T-helper 1 cell treated with Interleukin-12 subunit alpha and Interleukin-12 subunit beta and Interleukin-4 antibody, amounts not matched to agents 30 ng/mL and 1 ng/mL, for 36 hours (primary cell): ENCODE data around the gene IQGAP3. TPM values are rescaled to one million over a fixed set of nuclear protein-coding genes. Genes with fewer than 3 reads are reported as not detected.
"Not testable (repeated sequence)": the region's sequence is repeated elsewhere in the genome, so short reads cannot be mapped to it uniquely, and the experiment has no call there.

Source experiments
- intact Hi-C: fragments of 100-400 bp; cut with micrococcal nuclease; formaldehyde crosslinking; loops from one replicate; pipeline ENCODE4 v1.15.1; 2024
- total RNA-seq: library from RNA; stranded (reverse); gene quantifications from 2 replicates; pipeline ENCODE4 v1.2.3, GENCODE V29; 2022

Gene IQGAP3
- total RNA-seq, 1 donor from 2014 or later = 11.6 TPM

GRCh38 chr1:156593661-156593989 lies 21.3 kb upstream of the IQGAP3 start:
- intact Hi-C loops = no loop called here

- intact Hi-C loops = loop anchor here (1.0 kb wide), 1 partner anchor 8 kb away; the partner anchor contains the start of gene GPATCH4
Observed at GRCh38 chr1:156592910-156593660, 20.7 kb upstream of the IQGAP3 start.

GRCh38 chr1:156592158-156592909 lies 20.0 kb upstream of the IQGAP3 start:
- intact Hi-C loops = loop anchor here (1.0 kb wide), 1 partner anchor 9 kb away; the partner anchor contains the start of gene GPATCH4

DNA sequence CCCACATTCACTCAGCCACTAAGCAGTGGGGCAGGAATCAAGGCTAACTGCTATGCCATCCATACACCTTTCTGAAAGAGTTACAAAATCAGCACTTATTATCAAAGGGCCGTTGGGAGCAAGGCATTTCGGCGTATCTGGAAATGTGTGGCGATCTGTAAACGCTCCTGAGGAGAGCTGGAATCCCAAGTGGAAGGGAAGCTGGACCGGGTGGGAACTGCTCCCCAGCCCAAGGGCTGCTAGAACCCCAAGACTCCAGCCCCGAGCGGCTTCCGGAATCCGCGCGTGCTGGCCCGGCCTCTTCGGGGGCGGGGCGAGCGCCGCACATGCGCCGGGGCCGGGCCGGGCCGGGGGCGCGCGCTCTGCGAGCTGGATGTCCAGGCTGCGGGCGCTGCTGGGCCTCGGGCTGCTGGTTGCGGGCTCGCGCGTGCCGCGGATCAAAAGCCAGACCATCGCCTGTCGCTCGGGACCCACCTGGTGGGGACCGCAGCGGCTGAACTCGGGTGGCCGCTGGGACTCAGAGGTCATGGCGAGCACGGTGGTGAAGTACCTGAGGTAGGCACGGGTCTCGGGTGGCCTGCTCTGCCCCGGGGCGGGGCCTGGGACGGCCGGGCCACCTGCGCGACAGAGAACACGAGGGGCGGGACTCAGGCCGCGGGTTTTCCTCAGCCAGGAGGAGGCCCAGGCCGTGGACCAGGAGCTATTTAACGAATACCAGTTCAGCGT lies 19.2 kb upstream of the IQGAP3 start, which contains the start of gene NAXE:
Gene NAXE, plus strand, starts transcription at position 345 of the 726 bp plus-strand sequence. Its CDS starts 29 bp downstream, at position 374.
- intact Hi-C loops = loop anchor here (1.0 kb wide), 1 partner anchor 10 kb away; the partner anchor contains the start of gene GPATCH4

DNA sequence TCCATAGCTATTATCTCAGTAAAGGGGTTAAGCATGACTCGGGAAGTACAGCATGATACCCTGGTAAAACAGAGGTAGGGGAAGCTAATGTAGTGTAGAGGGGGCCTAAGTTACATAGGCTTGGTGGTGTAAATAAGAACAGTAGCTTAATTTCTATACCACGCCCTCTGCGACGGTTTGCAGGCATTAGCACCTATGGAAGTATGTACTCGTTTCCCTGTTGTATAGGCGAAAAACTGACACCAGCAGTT lies 18.7 kb upstream of the IQGAP3 start:
- intact Hi-C loops = no loop called here

DNA sequence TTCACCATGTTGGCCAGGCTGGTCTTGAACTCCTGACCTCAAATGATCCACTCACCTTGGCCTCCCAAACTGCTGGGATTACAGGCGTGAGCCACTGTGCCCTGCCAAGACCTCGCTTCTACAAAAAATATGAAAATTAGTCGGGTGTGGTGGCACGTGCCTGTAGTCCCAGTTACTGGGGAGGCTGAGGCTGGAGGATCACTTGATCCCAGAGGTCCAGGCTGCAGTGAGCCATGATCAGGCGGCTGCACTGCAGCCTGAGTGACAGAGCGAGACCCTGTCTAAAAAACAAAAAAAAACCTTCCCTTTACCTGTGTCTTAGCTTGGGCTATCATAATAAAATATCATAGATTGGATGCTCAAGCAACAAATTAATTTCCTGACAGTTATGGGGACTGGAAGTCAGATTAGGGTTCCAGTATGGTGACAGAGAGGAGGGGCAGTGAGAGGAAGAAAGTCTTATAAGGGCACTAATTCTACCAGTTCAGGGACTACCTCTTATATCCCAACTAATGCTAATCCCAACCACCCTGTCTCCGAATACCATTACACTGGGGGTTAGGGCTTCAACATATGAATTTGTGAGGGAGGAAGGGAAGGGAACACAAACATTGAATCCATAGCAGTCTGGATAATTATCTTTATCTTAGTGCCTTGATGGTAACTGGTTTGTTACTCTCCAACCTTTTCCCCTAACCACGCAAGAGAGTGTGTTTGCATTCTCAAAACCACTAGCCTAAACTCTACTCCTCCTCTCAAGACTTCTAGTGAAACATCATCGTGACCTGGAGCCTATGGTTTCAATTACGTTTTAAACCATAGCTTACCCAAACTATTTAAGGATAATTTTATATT lies 18.2 kb upstream of the IQGAP3 start:
- intact Hi-C loops = no loop called here

DNA sequence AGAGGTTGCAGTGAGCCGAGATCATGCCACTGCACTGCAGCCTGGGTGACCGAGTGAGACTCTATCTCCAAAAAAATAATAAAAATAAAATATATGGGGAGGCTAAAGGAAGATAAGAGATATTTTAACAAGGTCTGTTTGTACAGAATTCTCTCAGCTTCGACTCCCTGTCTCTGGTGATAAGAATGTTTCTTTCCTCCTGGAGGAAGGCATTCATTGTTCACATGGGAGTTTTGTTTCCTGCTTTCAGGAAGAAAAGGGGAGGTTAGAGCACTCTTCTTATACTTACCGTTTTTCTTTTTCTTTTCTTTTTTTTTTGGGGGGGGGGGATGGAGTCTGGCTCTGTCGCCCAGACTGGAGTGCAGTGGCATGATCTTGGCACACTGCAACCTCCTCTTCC lies 17.2 kb upstream of the IQGAP3 start:
- intact Hi-C loops = no loop called here

GRCh38 chr1:156587927-156588326 lies 15.6 kb upstream of the IQGAP3 start:
- intact Hi-C loops = not testable (repeated sequence)

GRCh38 chr1:156586892-156587477 lies 14.6 kb upstream of the IQGAP3 start:
- intact Hi-C loops = no loop called here

DNA sequence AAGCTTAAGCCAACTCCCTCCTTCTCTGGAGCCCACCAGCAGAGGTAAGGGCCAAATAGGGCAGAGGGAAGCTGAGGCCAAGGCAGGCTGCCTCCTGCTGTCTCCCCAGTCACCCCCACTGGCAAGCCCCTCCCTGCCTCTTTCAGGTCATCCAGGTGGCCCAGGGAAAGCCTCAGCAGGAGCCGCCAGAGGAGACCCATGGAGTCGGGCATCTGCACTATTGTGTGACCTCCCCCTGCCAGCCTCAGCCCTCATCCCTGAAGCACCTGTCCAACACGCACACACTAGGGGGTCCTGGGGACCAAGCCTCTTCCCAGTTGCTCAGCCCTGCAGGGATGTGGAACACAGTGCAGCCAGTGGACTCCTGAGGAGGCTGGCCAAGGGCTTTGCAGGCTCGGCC lies 14.0 kb upstream of the IQGAP3 start:
- intact Hi-C loops = no loop called here

DNA sequence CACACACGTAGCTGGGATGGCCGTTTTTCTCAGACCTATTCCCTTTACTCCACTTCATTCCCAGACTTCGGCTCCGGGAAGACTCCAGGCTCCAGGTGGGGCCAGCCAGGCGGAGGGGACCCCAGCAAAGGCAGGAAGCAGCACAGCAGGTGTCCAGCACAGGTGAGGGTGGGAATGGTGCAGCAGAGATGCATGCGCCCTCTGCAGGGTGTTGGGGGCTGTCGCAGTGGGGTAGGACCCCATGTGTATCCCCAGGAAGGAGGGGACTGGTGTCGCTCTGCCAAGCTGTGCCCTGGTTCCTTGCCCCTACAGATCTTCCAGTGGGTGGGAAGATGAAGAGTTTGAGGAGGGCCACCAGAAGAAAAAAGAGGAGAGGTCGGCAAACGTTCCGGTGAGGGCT lies 12.4 kb upstream of the IQGAP3 start:
- intact Hi-C loops = loop anchor here (1.0 to 2.0 kb wide), 4 partner anchors 16 to 105 kb away; partner anchors contain the start of genes GPATCH4 and MEF2D

- intact Hi-C loops = loop anchor here (1.0 to 2.0 kb wide), 4 partner anchors 17 to 104 kb away; partner anchors contain the start of genes GPATCH4 and MEF2D
Observed at GRCh38 chr1:156583821-156584622, 11.7 kb upstream of the IQGAP3 start.

GRCh38 chr1:156582388-156583017 lies 10.1 kb upstream of the IQGAP3 start:
- intact Hi-C loops = no loop called here

DNA sequence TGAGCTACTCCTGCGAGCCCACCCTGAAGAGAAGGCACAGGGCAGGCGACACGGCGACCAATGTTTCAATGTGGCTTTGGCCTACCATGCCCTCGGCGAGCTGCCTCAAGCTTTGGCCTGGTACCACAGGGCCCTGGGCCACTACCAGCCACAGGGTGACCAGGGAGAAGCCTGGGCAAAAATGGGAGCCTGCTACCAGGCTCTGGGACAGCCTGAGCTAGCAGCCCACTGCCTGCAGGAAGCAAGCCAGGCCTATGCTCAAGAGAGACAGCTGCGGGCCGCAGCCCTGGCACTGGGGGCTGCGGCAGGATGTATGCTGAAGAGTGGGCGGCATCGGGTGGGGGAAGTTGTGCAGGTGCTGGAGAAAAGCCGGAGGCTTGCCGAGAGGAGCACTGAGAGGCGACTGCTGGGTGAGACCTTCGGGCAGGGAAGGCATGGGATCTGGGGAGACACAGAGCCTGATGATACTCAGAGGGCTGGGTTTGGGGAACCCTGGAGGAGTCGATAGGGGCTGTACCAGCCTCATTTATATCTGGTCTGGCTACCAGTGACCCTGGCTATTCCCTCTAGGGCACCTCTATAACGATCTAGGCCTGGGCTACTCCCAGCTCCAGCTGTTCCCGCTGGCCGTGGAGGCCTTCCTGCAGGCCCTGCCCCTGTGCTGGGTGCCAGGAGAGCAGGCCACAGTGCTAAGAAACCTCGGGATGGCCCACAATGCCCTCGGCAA lies 9.5 kb upstream of the IQGAP3 start:
- intact Hi-C loops = no loop called here

- intact Hi-C loops = no loop called here
Observed at GRCh38 chr1:156579472-156579871, 7.1 kb upstream of the IQGAP3 start, which contains the start of gene TTC24. Gene TTC24, plus strand, starts transcription at chr1:156579723. Its CDS starts 1,642 bp downstream, at chr1:156581365.

GRCh38 chr1:156578055-156578454 lies 5.7 kb upstream of the IQGAP3 start:
- intact Hi-C loops = no loop called here

DNA sequence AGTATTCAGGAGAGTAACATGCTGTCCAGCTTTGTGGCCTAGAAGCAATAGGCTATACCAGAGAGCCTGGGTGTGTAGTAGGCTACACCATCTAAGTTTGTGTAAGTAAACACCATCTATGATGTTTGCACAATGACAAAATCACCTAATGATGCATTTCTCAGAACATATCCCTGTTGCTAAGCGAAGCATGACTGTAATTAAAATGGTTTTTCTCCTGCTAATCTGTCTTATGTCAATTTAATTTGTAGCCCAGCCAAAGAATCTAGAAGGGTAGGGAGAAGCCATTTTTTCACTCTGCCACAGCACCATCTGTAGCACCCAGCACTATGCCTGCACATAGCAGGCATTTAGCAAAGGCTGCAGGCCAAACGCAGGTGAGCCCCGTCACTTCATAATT lies 5.2 kb upstream of the IQGAP3 start:
- intact Hi-C loops = no loop called here

DNA sequence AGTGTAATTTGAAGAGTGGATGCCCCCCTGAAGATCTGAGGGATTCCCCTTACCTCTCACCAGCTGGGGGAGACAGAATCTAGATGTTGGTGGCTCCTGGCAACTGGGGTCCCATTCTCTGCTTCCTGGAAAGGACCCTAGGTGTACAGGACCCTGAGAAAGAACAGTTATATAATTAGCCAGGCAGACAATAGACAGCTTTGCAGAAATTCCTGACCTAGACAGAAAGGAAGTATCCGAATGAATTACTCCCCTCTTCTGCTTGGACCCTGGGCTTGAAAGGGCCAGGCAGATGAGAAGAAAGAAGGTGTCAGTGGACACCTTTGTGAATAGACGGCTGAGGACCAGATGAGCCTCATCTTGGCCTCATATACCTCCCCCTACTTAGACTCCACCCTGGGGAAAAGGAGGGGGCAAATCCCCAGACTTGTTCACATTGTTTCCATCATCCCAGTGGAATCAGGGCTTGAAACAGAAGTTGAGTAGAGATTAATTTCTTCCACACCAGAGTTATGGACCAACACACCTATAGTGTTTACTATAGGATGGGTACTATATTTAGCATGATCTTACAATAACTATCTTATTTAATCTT lies 1.8 kb upstream of the IQGAP3 start:
- intact Hi-C loops = no loop called here
